Stimulated activated CD4-positive, alpha-beta T cell treated with anti-CD3 and anti-CD28 coated beads, TNF-alpha, amount 100 ng/mL, for 48 hours (primary cell): Measurements from ENCODE around the gene RASA3.
"Not testable (repeated sequence)": the region's sequence is repeated elsewhere in the genome, so short reads cannot be mapped to it uniquely, and the experiment has no call there.

Experiments used
- DNase-seq, 3 donors: peaks; one replicate each; pipeline ENCODE4 v3.0.0-alpha.2; 2020; ENCODE audit warnings: low read depth in 3 of 3

Gene RASA3

GRCh38 chr13:114132419-114133121 lies at the start of gene RASA3:
TSS of gene RASA3 (minus strand) at chr13:114132623. CDS start at chr13:114132489, 134 bp downstream.
- DNase-seq, result peak in 1 of 3 donors; percentile 57

- DNase-seq, result no peak
Measured at GRCh38 chr13:114179087-114179658, 46.8 kb upstream of the RASA3 start, which contains the start of gene CFAP97D2. TSS of gene CFAP97D2 (plus strand) at chr13:114179257. CDS start at chr13:114179331, 74 bp downstream.

GRCh38 chr13:114177245-114178010 lies 45.0 kb upstream of the RASA3 start:
- DNase-seq, result no peak

GRCh38 chr13:114176359-114176902 lies 44.0 kb upstream of the RASA3 start:
- not testable (repeated sequence) for DNase-seq

GRCh38 chr13:114174529-114174961 lies 42.1 kb upstream of the RASA3 start:
- DNase-seq, result no peak

- no peak for DNase-seq
Measured at GRCh38 chr13:114173745-114174144, 41.3 kb upstream of the RASA3 start.

- no peak for DNase-seq
Measured at GRCh38 chr13:114173272-114173671, 40.8 kb upstream of the RASA3 start.

GRCh38 chr13:114167885-114168284 lies 35.5 kb upstream of the RASA3 start:
- DNase-seq, result no peak

GRCh38 chr13:114167426-114167825 lies 35.0 kb upstream of the RASA3 start:
- DNase-seq, result no peak

GRCh38 chr13:114166381-114167131 lies 34.1 kb upstream of the RASA3 start:
- DNase-seq, result no peak

GRCh38 chr13:114164681-114165429 lies 32.4 kb upstream of the RASA3 start:
- no peak for DNase-seq

- DNase-seq, result no peak
Measured at GRCh38 chr13:114164053-114164452, 31.6 kb upstream of the RASA3 start.

GRCh38 chr13:114162533-114162922 lies 30.1 kb upstream of the RASA3 start:
- DNase-seq, result no peak

GRCh38 chr13:114161644-114162532 lies 29.5 kb upstream of the RASA3 start:
- no peak for DNase-seq

GRCh38 chr13:114161028-114161556 lies 28.7 kb upstream of the RASA3 start:
- DNase-seq, result no peak

GRCh38 chr13:114158869-114159666 lies 26.6 kb upstream of the RASA3 start:
- not testable (repeated sequence) for DNase-seq

GRCh38 chr13:114157869-114158495 lies 25.6 kb upstream of the RASA3 start:
- no peak for DNase-seq
